PC-9 (cell line): ENCODE results near the gene NFATC4.

Experiments used
- EZH2 ChIP-seq: fragments of 200-600 bp; sonication (generic); IDR thresholded peaks from 2 replicates; pipeline ENCODE4 v1.8.0; 2017; ENCODE audit warnings: antibody characterized with exemption, low read depth
- TF ChIP-seq, protein P1 (sequence below): fragments of 200-600 bp; sonication (generic); conservative IDR thresholded peaks from 2 replicates; pipeline ENCODE4 v1.6.1; 2017; ENCODE audit warnings: mixed run types, antibody characterized with exemption, mild to moderate bottlenecking, moderate library complexity

DNA sequence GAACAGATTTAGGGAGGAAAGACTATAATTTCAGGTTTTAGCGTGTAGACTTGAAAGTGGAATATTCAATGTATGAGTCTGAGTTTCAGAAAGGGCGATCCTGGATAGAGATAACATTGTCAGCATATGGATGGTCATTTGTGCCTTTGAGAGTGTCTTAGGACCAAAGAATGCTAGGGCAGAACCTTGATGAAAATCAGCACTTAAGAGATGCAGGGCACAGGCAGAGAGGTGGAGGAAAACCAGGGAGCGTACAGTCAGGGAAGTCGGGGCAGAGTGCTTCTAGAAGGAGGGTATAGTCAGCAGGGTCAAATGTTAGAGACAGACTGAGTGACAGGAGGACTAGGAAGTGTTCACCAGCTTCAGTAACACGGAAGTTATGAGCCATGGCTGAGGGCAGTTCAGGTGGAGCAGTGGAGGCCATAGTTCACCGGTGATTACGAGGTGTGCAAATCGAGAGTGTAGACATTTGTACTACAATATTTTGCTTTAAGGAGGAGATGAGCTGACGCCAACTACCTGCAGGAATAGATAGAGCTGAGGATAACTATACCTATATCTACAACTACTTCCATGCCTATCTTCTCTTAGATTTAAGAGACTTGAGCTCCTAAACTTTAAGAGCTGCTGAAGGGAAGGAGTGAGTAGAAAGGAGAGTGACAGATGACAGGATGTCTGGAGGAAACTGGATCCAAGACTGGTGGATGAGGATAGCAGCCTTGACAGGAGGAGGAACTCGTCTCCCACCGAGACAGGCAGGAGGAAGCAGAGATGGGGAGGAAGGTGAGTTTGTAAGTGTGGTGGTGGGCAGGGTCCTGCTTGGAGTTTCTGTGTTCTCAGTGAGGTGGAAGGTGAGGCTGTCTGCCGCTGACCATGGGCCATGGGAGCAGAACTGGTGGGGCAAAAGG, 55.0 kb downstream of the NFATC4 start:
- TF ChIP-seq, protein P1, sequence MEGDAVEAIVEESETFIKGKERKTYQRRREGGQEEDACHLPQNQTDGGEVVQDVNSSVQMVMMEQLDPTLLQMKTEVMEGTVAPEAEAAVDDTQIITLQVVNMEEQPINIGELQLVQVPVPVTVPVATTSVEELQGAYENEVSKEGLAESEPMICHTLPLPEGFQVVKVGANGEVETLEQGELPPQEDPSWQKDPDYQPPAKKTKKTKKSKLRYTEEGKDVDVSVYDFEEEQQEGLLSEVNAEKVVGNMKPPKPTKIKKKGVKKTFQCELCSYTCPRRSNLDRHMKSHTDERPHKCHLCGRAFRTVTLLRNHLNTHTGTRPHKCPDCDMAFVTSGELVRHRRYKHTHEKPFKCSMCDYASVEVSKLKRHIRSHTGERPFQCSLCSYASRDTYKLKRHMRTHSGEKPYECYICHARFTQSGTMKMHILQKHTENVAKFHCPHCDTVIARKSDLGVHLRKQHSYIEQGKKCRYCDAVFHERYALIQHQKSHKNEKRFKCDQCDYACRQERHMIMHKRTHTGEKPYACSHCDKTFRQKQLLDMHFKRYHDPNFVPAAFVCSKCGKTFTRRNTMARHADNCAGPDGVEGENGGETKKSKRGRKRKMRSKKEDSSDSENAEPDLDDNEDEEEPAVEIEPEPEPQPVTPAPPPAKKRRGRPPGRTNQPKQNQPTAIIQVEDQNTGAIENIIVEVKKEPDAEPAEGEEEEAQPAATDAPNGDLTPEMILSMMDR: no peak
- no peak for TF ChIP-seq EZH2
